Peyer's patch (tissue), 4 donors: ENCODE results near the gene AKNA. TPM values are rescaled to one million over a fixed set of nuclear protein-coding genes. Genes with fewer than 3 reads are reported as not detected.

Experiments used
- DNase-seq, 3 donors: peaks; one replicate each; pipeline ENCODE4 v3.0.0-alpha.2; 2017 to 2019
- H3K27ac ChIP-seq, 4 donors: fragments of 200-600 bp; sonication (generic); one replicate each; pipeline ENCODE4 v1.5.1; 2016 to 2019
- H3K27me3 ChIP-seq, 2 donors: fragments of 200-600 bp; sonication (generic); one replicate each; pipeline ENCODE4 v1.5.1; 2019
- H3K36me3 ChIP-seq, 3 donors: fragments of 200-600 bp; sonication (generic); one replicate each; pipeline ENCODE4 v1.5.1; 2016 to 2019
- H3K4me1 ChIP-seq, 4 donors: fragments of 200-600 bp; sonication (generic); one replicate each; pipeline ENCODE4 v1.5.1; 2016 to 2019
- H3K4me3 ChIP-seq, 4 donors: fragments of 200-600 bp; sonication (generic); 1 replicate in 3 of 4; 2 replicates in 1 of 4; pipeline ENCODE4 v1.5.1; 2016 to 2019; ENCODE audit warnings: mild to moderate bottlenecking in 1 of 4
- H3K9me3 ChIP-seq, 4 donors: fragments of 200-600 bp; sonication (generic); one replicate each; pipeline ENCODE4 v1.5.1; 2016 to 2019; ENCODE audit warnings: mild to moderate bottlenecking in 1 of 4
- POLR2A ChIP-seq, 2 donors: fragments of 450-650 bp; IDR thresholded peaks; one replicate each; pipeline ENCODE4 v1.5.1; 2017; ENCODE audit warnings: antibody characterized with exemption in 2 of 2, mild to moderate bottlenecking in 2 of 2, moderate library complexity in 2 of 2
- total RNA-seq, 4 donors: library from RNA; depleted of rRNA; stranded (reverse); fragments of >200 nt; gene quantifications; one replicate each; pipeline ENCODE4 v1.1.0, GENCODE V29; 2016
- TF ChIP-seq, protein P1 (sequence below), 6 experiments: fragments of 450-650 bp in 4 of 6; fragments of 200-600 bp in 2 of 6; sonication (generic) in 1 of 6; IDR thresholded peaks; one replicate each; pipeline ENCODE4 v1.5.1; 2017 to 2019; ENCODE audit warnings: antibody characterized with exemption in 6 of 6, mild to moderate bottlenecking in 3 of 6, moderate library complexity in 1 of 6

Gene AKNA
- total RNA-seq, 4 donors from 2014 or later, result 41.7 to 174 (median 75.0) TPM

DNA sequence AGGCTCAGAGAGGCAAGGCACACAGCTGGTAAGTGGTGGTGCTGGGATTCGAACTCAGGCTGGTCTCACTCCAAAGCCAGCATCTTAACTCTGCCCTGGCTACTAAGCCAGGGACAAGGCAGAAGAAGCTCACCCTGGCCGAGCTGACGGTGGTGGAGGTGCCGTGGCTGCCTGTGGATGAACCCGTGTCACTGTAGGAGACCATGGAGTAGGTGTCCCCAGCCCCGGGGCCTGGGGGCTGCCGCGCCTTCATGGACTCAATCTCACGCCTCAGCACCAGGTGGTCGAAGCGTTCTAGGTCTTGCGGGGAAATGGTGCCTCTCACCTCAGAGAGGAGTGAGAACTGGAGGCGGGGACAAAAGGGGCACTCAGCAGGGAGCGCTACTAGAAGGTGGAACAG lies 35.4 kb upstream of the AKNA start:
- no peak overlapping the region for H3K4me3 ChIP-seq
- H3K27me3 ChIP-seq, result no peaks in the 10 kb centered on the region
- peak in 2 of 3 donors; percentile 28 to 34 for DNase-seq

DNA sequence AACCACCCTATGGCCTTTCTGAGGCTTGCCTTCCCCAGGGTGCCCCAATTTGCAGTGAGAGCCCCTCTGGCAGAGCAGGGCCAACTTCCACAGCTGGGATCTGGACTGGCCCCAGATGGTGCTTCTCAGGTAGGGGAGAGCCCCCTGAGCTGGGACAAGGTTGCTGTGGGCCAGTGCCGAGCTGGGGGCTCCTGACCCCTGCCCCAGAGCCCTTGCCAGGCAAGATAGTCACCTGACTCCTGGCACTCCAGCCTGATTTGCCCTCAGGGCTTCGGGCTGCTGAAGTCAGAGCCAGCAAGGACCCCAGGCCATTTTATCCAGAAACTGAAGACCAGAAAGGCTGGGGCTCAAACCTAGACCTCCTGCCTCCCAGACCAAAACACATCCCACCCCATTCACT lies 33.4 kb upstream of the AKNA start:
- Histone ChIP-seq H3K4me3 (no peak overlapping the region), H3K4me1 (no peaks in the 10 kb centered on the region), H3K27ac (no peak overlapping the region), H3K36me3 (no peaks in the 10 kb centered on the region), H3K27me3 (no peaks in the 10 kb centered on the region), H3K9me3 (no peaks in the 10 kb centered on the region)
- TF ChIP-seq POLR2A (IDR thresholded peaks at IDR 0.05), result no peak
- DNase-seq, result peak in 1 of 3 donors; percentile 34

More for the DNA sequence above, 35.4 kb upstream of the AKNA start:
- H3K9me3 ChIP-seq, result no peaks in the 10 kb centered on the region
- H3K36me3 ChIP-seq, result no peaks in the 10 kb centered on the region
- H3K4me1 ChIP-seq, result no peaks in the 10 kb centered on the region
- TF ChIP-seq, protein P1, sequence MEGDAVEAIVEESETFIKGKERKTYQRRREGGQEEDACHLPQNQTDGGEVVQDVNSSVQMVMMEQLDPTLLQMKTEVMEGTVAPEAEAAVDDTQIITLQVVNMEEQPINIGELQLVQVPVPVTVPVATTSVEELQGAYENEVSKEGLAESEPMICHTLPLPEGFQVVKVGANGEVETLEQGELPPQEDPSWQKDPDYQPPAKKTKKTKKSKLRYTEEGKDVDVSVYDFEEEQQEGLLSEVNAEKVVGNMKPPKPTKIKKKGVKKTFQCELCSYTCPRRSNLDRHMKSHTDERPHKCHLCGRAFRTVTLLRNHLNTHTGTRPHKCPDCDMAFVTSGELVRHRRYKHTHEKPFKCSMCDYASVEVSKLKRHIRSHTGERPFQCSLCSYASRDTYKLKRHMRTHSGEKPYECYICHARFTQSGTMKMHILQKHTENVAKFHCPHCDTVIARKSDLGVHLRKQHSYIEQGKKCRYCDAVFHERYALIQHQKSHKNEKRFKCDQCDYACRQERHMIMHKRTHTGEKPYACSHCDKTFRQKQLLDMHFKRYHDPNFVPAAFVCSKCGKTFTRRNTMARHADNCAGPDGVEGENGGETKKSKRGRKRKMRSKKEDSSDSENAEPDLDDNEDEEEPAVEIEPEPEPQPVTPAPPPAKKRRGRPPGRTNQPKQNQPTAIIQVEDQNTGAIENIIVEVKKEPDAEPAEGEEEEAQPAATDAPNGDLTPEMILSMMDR (IDR thresholded peaks at IDR 0.05), result no peak
- no peak for TF ChIP-seq POLR2A (IDR thresholded peaks at IDR 0.05)
- no peak overlapping the region for H3K27ac ChIP-seq

DNA sequence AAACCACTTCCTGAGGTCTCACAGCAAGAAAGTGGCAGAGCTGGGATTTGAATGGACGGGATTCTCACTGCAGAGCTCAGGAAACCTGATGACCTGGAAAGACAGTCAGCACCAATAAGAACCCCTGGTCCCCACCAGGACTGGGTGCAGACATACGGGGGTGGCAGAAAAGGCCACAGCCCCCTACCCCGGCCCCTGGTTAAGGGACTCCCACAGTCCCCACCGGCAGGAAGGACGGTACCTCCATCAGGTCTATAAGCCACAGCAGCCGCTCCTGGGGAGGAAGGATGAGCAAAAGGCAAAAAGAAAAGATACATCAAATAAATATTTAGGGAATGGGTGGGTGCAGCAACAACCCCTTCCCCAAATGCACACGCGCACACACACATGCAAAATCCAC lies 32.0 kb upstream of the AKNA start:
- Histone ChIP-seq H3K36me3 (no peaks in the 10 kb centered on the region), H3K27me3 (no peaks in the 10 kb centered on the region), H3K4me3 (no peak overlapping the region), H3K9me3 (no peaks in the 10 kb centered on the region), H3K27ac (no peak overlapping the region), H3K4me1 (no peaks in the 10 kb centered on the region)
- TF ChIP-seq POLR2A (IDR thresholded peaks at IDR 0.05), result no peak
- TF ChIP-seq, protein P1 (IDR thresholded peaks at IDR 0.05), result no peak
- DNase-seq, result peak in 1 of 3 donors; percentile 23

DNA sequence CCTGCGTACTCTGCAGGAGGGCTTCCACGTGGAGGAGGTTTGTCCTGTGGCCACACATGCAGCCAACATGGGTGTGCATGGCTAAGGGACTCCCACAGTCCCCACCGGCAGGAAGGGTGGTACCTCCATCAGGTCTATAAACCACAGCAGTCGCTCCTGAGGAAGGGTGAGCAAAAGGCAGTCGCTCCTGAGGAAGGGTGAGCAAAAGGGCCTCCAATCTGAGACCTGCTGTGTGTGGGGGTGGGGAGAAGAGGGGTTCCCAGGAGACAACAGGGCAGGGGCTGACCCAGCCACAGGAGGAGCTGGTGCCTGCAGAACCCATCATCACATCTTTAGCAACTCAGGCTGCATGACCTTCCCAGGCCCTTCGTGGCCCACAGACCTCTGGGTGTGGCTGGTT lies 30.3 kb upstream of the AKNA start:
- H3K36me3 ChIP-seq, result no peaks in the 10 kb centered on the region
- no peak overlapping the region for H3K27ac ChIP-seq
- no peaks in the 10 kb centered on the region for H3K9me3 ChIP-seq
- H3K4me3 ChIP-seq, result no peak overlapping the region
- no peaks in the 10 kb centered on the region for H3K4me1 ChIP-seq
- peak in 1 of 3 donors; percentile 40 for DNase-seq
- H3K27me3 ChIP-seq, result no peaks in the 10 kb centered on the region
- TF ChIP-seq POLR2A (IDR thresholded peaks at IDR 0.05), result no peak
- TF ChIP-seq, protein P1 (IDR thresholded peaks at IDR 0.05), result no peak

DNA sequence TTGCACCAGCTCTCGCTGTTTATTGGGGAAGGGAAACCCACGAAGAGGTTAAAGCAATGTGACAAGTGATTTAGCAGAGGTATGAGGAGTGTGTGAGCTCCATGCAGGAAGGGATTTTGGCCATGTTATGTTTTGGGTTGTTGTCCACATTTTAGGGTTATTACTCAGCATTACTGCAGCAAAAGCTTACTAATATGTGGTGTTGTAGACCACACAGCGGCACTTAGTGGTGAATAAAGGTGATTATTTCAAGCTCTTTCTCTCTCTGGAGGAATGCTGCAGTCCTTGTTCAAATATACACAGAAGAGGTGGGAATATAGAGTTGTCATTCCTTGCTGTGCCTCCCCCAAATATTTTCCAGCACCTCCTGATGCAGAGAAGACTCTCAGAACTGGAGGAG lies 29.7 kb upstream of the AKNA start:
- Histone ChIP-seq H3K36me3 (no peaks in the 10 kb centered on the region), H3K4me3 (no peak overlapping the region), H3K27me3 (no peaks in the 10 kb centered on the region), H3K4me1 (no peaks in the 10 kb centered on the region), H3K27ac (no peak overlapping the region), H3K9me3 (no peaks in the 10 kb centered on the region)
- DNase-seq, result no peak
- no peak for TF ChIP-seq POLR2A (IDR thresholded peaks at IDR 0.05)
- TF ChIP-seq, protein P1 (IDR thresholded peaks at IDR 0.05), result no peak

DNA sequence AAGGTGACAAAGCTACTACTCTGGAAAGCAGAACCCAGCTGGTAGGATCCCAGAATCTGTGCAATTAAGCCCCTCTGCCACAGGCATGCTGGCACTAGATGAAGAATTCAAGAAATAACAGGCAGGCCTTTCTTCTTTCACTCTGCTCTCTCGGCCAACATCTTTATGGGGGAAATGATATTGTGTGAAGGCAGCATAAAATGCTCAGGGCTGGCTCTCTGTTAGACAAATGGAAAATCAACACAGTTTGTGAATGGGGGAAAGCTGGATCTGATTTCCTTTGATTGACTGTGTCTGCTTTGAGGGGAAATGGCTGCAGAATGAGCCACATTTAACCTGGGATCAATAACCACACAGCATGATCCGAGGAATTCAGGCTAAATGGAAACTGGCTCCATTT lies 29.1 kb upstream of the AKNA start:
- DNase-seq, result no peak
- Histone ChIP-seq H3K4me3 (no peak overlapping the region), H3K27me3 (no peaks in the 10 kb centered on the region)

More for the DNA sequence above, 29.1 kb upstream of the AKNA start:
- Histone ChIP-seq H3K36me3 (no peaks in the 10 kb centered on the region), H3K27ac (no peak overlapping the region), H3K9me3 (no peaks in the 10 kb centered on the region), H3K4me1 (no peaks in the 10 kb centered on the region)
- TF ChIP-seq, protein P1 (IDR thresholded peaks at IDR 0.05), result no peak
- no peak for TF ChIP-seq POLR2A (IDR thresholded peaks at IDR 0.05)
